NCI-H1694 (cell line): Measurements from ENCODE around the gene RUFY1.
"Not testable (repeated sequence)": the region's sequence is repeated elsewhere in the genome, so short reads cannot be mapped to it uniquely, and the experiment has no call there.

Experiments used
- DNase-seq: peaks from one replicate; lab custom pipeline; 2025; lab: John Stamatoyannopoulos, UW

The RUFY1 gene

GRCh38 chr5:179623003-179623905, 72.9 kb downstream of the RUFY1 start, which contains the start of gene HNRNPH1:
HNRNPH1 (minus strand) TSS chr5:179623671; CDS start chr5:179623133, 538 bp downstream.
- DNase-seq, result peak; percentile 97

GRCh38 chr5:179623906-179624741, 73.8 kb downstream of the RUFY1 start:
- no peak for DNase-seq

- no peak for DNase-seq
Observed at GRCh38 chr5:179624841-179625271, 74.5 kb downstream of the RUFY1 start.

GRCh38 chr5:179633501-179634369, 83.4 kb downstream of the RUFY1 start:
- not testable (repeated sequence) for DNase-seq

- not testable (repeated sequence) for DNase-seq
Observed at GRCh38 chr5:179634370-179635172, 84.2 kb downstream of the RUFY1 start.

- DNase-seq, result not testable (repeated sequence)
Observed at GRCh38 chr5:179639296-179639695, 88.9 kb downstream of the RUFY1 start.

- not testable (repeated sequence) for DNase-seq
Observed at GRCh38 chr5:179641745-179642144, 91.4 kb downstream of the RUFY1 start.

- not testable (repeated sequence) for DNase-seq
Observed at GRCh38 chr5:179642626-179643025, 92.3 kb downstream of the RUFY1 start.

GRCh38 chr5:179643141-179643920, 93.0 kb downstream of the RUFY1 start:
- not testable (repeated sequence) for DNase-seq

- not testable (repeated sequence) for DNase-seq
Observed at GRCh38 chr5:179644766-179645165, 94.4 kb downstream of the RUFY1 start.

- no peak for DNase-seq
Observed at GRCh38 chr5:179648410-179648809, 98.1 kb downstream of the RUFY1 start.

- not testable (repeated sequence) for DNase-seq
Observed at GRCh38 chr5:179649166-179649703, 98.9 kb downstream of the RUFY1 start.

- not testable (repeated sequence) for DNase-seq
Observed at GRCh38 chr5:179650245-179650644, 99.9 kb downstream of the RUFY1 start.

GRCh38 chr5:179653135-179653534, 102.8 kb downstream of the RUFY1 start:
- not testable (repeated sequence) for DNase-seq

- not testable (repeated sequence) for DNase-seq
Observed at GRCh38 chr5:179657302-179658178, 107.2 kb downstream of the RUFY1 start.

- DNase-seq, result not testable (repeated sequence)
Observed at GRCh38 chr5:179658179-179658856, 108.0 kb downstream of the RUFY1 start.
